HG03469 (cell line): ENCODE results near the gene TMEM129.
"Not testable (repeated sequence)": the region's sequence is repeated elsewhere in the genome, so short reads cannot be mapped to it uniquely, and the experiment has no call there.

Experiments used
- ATAC-seq: cut with Tn5 transposase; IDR thresholded peaks from one replicate; pipeline ENCODE4 v1.9.1; 2021; ENCODE audit warnings: mild to moderate bottlenecking, moderate library complexity, moderate number of reproducible peaks; ENCODE audit not compliant: unreplicated experiment

The TMEM129 gene

GRCh38 chr4:1671011-1671410 lies 50.1 kb downstream of the TMEM129 start:
- not testable (repeated sequence) for ATAC-seq

DNA sequence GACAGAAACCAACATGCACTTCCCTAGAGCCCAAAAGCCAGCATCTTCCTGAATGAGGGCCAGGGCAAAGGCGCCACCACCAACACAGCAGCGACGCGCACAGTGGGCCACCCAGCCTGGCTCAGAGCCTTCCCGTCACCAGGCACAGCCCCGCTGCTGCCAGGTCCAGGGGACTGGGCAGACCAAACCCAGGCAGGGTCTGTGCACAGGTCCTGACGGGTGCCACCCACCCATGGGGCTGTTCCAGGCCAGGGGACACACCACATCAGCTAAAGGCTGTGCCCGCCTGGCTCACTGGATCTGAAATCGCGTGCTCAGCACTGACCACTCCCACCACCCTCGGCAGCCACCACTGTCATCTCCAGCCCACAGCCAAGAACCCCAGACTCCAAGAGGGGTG lies 50.8 kb downstream of the TMEM129 start:
- ATAC-seq: no peak

GRCh38 chr4:1669850-1670249 lies 51.3 kb downstream of the TMEM129 start:
- ATAC-seq: no peak

GRCh38 chr4:1669270-1669669 lies 51.9 kb downstream of the TMEM129 start:
- ATAC-seq: no peak

DNA sequence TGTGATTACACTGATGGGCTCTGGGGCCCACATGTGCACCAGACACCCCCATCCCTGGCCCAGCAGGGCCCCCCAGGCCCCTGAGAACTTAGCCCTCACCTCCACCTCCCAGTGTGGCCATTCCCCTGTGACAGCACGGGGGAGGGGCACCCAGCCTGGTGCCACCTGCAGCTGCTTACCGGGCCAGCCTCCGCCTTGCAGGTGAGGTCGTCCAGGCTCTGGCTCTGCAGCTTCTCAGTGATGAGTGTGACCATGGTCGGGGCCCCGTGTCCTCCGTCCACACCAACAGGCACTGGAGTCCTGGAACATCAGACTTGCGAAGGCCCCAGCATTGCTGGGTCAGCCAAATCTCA lies 52.7 kb downstream of the TMEM129 start:
- ATAC-seq: no peak

DNA sequence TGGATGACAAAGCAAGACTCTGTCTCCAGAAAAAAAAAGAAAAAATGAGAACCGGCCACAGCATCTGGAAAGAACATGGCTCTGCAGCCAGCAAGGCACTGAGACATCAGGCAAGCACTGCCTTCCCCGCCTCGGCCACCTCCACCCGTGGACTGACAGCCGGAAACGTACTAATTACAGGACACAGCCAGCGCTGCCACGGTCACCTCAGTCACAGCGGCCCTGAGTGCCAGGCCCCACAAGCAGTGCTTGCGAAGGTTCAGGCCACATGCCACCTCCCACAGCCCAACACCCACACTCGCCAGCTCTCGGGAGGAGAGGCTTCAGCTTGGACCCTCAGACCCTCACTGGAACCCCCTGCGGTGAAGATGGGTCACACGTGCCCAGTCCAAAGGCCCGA lies 53.9 kb downstream of the TMEM129 start:
- no peak for ATAC-seq

DNA sequence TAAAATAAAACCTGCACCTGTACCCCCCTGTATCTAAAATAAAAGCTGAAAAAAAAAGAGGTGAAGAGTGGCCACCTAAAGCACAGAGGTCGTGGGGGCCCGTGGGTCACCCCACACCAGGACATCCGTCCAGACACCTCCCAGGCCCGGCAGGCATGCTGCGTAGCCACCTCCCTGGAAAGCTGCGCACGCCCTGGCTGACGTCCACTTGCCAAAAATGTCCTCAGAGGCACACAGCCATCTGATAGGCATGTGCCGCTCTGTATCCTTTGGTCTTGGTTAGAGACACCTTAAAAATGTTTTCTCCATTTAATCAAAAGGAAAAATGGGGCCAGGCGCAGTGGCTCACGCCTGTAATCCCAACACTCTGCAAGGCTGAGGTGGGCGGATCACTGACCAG lies 54.7 kb downstream of the TMEM129 start:
- ATAC-seq: no peak
